ENCODE data around the gene DMBT1. TPM values are rescaled to one million over a fixed set of nuclear protein-coding genes. Genes with fewer than 3 reads are reported as not detected.

Gene DMBT1
- total and polyA plus RNA-seq, 2 donors from 2014 or later: 0.06 TPM; not detected in 1

DNA sequence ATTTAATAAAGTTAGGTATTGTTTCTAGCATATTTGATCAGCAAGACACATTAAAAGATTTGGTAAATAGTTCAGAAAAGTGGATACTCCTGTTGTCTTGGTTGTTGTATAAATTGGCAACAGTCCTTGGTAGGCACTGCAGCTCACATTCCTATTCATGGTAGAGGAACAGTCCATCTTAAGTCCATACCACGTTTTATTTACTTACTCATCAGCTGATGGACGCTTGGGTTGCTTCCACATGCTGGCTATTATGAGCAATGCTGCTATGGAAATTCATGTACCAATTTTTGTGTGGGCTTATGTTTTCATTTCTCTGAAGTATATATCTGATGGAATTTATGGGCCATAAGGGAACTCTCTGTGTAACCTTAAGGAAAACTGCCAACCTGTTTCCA is 95.8 kb downstream of the DMBT1 start:
- H3K27ac ChIP-seq (ENCODE audit: low read depth in 2 of 2, low read length in 2 of 2): no peak overlapping the region
- intact Hi-C loops (cut with DNase I): no loop called here
- no peak overlapping the region for H3K4me3 ChIP-seq (ENCODE audit: low read length in 3 of 3)
- DNase-seq: peak in 1 of 5 donors; percentile 0
- H3K9ac ChIP-seq (ENCODE audit: low read length in 3 of 3): no peak overlapping the region
- no peak for FAIRE-seq
- TF ChIP-seq CTCF (IDR thresholded peaks at IDR 0.05; ENCODE audit: borderline replicate concordance, extremely low read depth, insufficient read depth): no peak
- H3K27me3 ChIP-seq (ENCODE audit: control insufficient read depth, insufficient read depth, low read length): no peaks in the 10 kb centered on the region
- no peaks in the 10 kb centered on the region for H3K9me3 ChIP-seq (ENCODE audit: control insufficient read depth in 2 of 3, insufficient read depth in 1 of 3, low read length in 3 of 3)
- no peaks in the 10 kb centered on the region for H3K4me1 ChIP-seq (ENCODE audit: control insufficient read depth in 2 of 3, insufficient read depth in 2 of 3, low read depth in 1 of 3, low read length in 3 of 3)
- H3K36me3 ChIP-seq (ENCODE audit: control insufficient read depth in 2 of 3, insufficient read depth in 3 of 3, low read length in 3 of 3): no peaks in the 10 kb centered on the region

GRCh38 chr10:122656741-122657140 is 96.2 kb downstream of the DMBT1 start:
- FAIRE-seq (no peak), DNase-seq (peak in 1 of 5 donors; percentile 10)
- intact Hi-C loops (cut with DNase I): no loop called here
- Histone ChIP-seq H3K36me3 (ENCODE audit: control insufficient read depth in 2 of 3, insufficient read depth in 3 of 3, low read length in 3 of 3) (no peaks in the 10 kb centered on the region), H3K9me3 (ENCODE audit: control insufficient read depth in 2 of 3, insufficient read depth in 1 of 3, low read length in 3 of 3) (no peaks in the 10 kb centered on the region), H3K4me1 (ENCODE audit: control insufficient read depth in 2 of 3, insufficient read depth in 2 of 3, low read depth in 1 of 3, low read length in 3 of 3) (no peaks in the 10 kb centered on the region), H3K27me3 (ENCODE audit: control insufficient read depth, insufficient read depth, low read length) (no peaks in the 10 kb centered on the region), H3K27ac (ENCODE audit: low read depth in 2 of 2, low read length in 2 of 2) (no peak overlapping the region), H3K9ac (ENCODE audit: low read length in 3 of 3) (no peak overlapping the region), H3K4me3 (ENCODE audit: low read length in 3 of 3) (no peak overlapping the region)
- no peak for TF ChIP-seq CTCF (IDR thresholded peaks at IDR 0.05; ENCODE audit: borderline replicate concordance, extremely low read depth, insufficient read depth)

GRCh38 chr10:122657255-122657654 is 96.7 kb downstream of the DMBT1 start:
- Histone ChIP-seq H3K9me3 (ENCODE audit: control insufficient read depth in 2 of 3, insufficient read depth in 1 of 3, low read length in 3 of 3) (no peaks in the 10 kb centered on the region), H3K4me1 (ENCODE audit: control insufficient read depth in 2 of 3, insufficient read depth in 2 of 3, low read depth in 1 of 3, low read length in 3 of 3) (no peaks in the 10 kb centered on the region), H3K36me3 (ENCODE audit: control insufficient read depth in 2 of 3, insufficient read depth in 3 of 3, low read length in 3 of 3) (no peaks in the 10 kb centered on the region), H3K27ac (ENCODE audit: low read depth in 2 of 2, low read length in 2 of 2) (no peak overlapping the region), H3K9ac (ENCODE audit: low read length in 3 of 3) (no peak overlapping the region), H3K4me3 (ENCODE audit: low read length in 3 of 3) (no peak overlapping the region), H3K27me3 (ENCODE audit: control insufficient read depth, insufficient read depth, low read length) (no peaks in the 10 kb centered on the region)
- intact Hi-C loops (cut with DNase I): no loop called here
- TF ChIP-seq CTCF (IDR thresholded peaks at IDR 0.05; ENCODE audit: borderline replicate concordance, extremely low read depth, insufficient read depth): no peak
- FAIRE-seq (no peak), DNase-seq (peak in 1 of 5 donors; percentile 15)

- Histone ChIP-seq H3K9me3 (ENCODE audit: control insufficient read depth in 2 of 3, insufficient read depth in 1 of 3, low read length in 3 of 3) (no peaks in the 10 kb centered on the region), H3K4me3 (ENCODE audit: low read length in 3 of 3) (no peak overlapping the region), H3K36me3 (ENCODE audit: control insufficient read depth in 2 of 3, insufficient read depth in 3 of 3, low read length in 3 of 3) (no peaks in the 10 kb centered on the region), H3K27ac (ENCODE audit: low read depth in 2 of 2, low read length in 2 of 2) (no peak overlapping the region), H3K4me1 (ENCODE audit: control insufficient read depth in 2 of 3, insufficient read depth in 2 of 3, low read depth in 1 of 3, low read length in 3 of 3) (no peaks in the 10 kb centered on the region), H3K27me3 (ENCODE audit: control insufficient read depth, insufficient read depth, low read length) (no peaks in the 10 kb centered on the region), H3K9ac (ENCODE audit: low read length in 3 of 3) (no peak overlapping the region)
- intact Hi-C loops (cut with DNase I): no loop called here
- FAIRE-seq (no peak), DNase-seq (peak in 1 of 5 donors; percentile 9)
- no peak for TF ChIP-seq CTCF (IDR thresholded peaks at IDR 0.05; ENCODE audit: borderline replicate concordance, extremely low read depth, insufficient read depth)
These were observed 97.2 kb downstream of the DMBT1 start for GRCh38 chr10:122657729-122658128.
